ENCODE measurements around the gene MAST2.

DNA sequence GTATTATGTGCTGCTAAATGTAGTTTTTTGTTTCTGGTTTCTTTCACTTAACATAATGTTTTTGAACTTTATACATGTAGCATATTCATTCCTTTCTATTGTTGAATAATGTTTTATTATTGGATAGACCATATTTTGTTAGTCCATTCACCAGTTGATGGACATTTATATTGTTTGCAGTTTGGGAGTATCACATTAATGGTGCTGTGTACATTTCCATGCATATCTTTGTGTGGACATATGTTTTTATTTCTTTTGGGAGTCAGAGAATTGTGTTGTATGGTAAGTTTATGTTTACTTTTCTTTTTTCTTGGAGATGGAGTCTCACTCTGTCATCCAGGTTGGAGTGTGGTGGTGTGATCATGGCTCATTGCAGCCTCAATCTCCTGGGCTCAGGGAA is 134.6 kb downstream of the MAST2 start:
- TF ChIP-seq, protein P1, sequence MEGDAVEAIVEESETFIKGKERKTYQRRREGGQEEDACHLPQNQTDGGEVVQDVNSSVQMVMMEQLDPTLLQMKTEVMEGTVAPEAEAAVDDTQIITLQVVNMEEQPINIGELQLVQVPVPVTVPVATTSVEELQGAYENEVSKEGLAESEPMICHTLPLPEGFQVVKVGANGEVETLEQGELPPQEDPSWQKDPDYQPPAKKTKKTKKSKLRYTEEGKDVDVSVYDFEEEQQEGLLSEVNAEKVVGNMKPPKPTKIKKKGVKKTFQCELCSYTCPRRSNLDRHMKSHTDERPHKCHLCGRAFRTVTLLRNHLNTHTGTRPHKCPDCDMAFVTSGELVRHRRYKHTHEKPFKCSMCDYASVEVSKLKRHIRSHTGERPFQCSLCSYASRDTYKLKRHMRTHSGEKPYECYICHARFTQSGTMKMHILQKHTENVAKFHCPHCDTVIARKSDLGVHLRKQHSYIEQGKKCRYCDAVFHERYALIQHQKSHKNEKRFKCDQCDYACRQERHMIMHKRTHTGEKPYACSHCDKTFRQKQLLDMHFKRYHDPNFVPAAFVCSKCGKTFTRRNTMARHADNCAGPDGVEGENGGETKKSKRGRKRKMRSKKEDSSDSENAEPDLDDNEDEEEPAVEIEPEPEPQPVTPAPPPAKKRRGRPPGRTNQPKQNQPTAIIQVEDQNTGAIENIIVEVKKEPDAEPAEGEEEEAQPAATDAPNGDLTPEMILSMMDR (IDR thresholded peaks at IDR 0.05) = no peak
- TF ChIP-seq SIN3A (IDR thresholded peaks at IDR 0.05; ENCODE audit: borderline replicate concordance, insufficient read depth, low read depth, low read length) (no peak), TCF7L2 (IDR thresholded peaks at IDR 0.05; ENCODE audit: low read depth, low read length) (no peak)
